RCC 7860 (cell line): ENCODE data around the gene FAM47E.

Source experiments
- DNase-seq: peaks from one replicate; pipeline ENCODE4 v3.0.0-alpha.2; 2015; ENCODE audit warnings: low spot score
- FAIRE-seq: peaks from 2 replicates; lab custom pipeline; 2012; peaks lifted over from hg19 to GRCh38; lab: Jason Lieb, UNC

Gene FAM47E, protein sequence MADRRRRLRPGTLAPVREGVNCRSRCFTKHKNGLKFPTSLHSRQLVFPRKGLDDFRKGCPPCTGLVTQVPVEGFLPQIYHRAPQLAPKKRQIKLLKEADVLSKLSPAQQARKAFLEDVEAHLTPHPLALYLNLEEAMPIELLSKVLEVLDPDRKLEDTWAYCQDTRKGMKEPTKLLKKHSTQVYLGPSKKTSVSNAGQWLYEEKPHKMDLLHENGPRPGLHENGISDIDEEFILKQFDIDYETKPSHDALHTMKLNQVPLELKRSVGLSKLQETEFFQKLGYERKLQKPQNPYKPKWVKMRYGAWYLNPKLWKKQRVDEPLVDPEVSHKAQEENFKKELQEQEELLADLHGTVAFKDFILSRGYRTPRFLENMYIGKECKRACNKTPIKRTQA

GRCh38 chr4:76251441-76252270, at the start of gene FAM47E:
TSS of gene FAM47E (plus strand) at chr4:76251721. CDS start at chr4:76251747, 26 bp downstream.
- DNase-seq = peak; percentile 51
- FAIRE-seq = no peak

DNA sequence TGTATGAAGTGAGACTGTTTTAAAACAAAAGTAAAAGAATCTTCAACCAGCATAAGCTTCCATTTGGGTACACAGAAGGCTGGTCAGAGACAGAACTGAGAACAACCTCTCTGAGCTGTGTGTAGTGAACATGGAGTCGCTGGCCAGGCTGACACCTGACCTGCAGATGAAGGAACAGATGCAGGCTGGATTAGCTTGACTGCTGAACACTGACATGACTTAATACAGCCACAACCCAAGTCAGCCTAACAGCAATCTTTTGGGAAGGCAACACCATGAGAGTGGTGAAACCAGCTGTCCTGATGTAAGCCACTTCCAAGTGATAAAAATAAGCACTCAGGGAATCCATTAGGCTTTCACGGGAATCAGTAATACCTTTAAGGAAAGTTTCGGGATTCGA, 48.0 kb upstream of the FAM47E start:
- no peak for FAIRE-seq
- DNase-seq = no peak

DNA sequence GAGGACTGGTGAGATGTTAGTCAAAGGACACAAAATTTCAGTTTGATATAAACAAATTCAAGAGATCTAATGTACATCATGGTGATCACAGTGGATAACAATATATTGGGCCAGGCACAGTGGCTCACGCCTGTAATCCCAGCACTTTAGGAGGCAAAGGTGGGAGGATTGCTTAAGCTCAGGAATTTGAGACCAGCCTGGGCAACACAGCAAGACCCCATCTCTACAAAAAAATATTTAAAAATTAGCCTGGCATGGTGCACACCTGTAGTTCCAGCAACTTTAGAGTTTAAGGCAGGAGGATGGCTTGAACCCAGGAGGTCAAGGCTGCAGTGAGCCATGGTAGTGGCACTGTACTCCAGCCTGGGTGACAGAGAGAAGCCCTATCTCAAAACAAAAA, 46.6 kb upstream of the FAM47E start:
- FAIRE-seq (no peak), DNase-seq (no peak)

- no peak for DNase-seq
- FAIRE-seq = no peak
Measured at GRCh38 chr4:76205476-76205875, 46.0 kb upstream of the FAM47E start.

DNA sequence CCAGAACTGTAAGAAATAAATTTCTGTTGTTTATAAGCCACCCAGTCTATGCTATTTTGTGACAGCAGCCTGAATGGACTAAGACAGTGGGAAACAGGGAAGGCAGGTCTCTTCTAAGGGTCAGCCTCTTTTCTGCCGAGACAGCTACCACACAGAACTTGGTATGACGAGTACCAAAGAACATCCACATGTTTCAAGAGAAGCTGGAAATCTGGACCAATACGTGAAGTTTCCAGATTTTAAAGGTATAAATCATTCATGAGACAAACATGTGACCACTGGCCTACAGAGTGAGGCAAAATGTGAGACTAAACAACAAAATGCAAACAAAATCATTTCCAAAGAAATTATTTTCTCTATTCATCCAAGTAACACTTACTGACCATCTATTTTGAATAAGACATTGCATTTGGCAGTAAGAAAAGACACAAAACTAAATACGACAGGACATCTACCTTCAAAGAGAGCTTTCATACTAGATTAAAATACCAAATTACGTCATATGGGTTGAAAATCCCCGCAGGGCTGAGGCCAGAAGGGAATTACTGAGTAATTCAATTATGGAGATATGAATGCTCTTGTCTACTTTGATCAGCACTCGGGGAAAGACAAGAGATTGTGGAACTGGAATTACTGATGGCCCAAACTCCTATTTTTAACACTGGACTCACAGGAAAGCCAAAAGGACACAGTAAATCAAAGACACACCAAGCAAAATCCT, 45.1 kb upstream of the FAM47E start:
- FAIRE-seq = no peak
- DNase-seq = no peak

DNA sequence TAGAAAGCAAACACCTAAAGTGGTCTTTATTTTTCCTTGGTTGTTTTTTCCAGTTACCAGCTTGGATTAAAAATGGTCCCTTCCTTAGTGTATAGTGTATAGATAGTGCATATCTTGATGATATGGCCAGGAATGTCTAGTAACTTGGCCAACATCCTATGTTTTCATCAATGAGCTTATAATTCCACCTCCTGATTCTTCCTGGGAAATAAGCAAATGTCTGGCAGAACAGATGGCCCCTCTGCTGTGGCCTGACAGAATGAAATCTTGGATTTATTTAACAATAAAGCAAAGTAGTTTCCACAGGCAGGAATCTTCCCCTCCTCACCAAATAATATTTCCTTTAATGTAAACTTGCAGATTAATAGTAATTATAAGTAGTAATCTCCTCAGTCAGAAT, 44.0 kb upstream of the FAM47E start:
- DNase-seq (no peak), FAIRE-seq (no peak)

- peak; percentile 72 for FAIRE-seq
- DNase-seq = peak; percentile 78
Measured at GRCh38 chr4:76208005-76208765, 43.3 kb upstream of the FAM47E start.

DNA sequence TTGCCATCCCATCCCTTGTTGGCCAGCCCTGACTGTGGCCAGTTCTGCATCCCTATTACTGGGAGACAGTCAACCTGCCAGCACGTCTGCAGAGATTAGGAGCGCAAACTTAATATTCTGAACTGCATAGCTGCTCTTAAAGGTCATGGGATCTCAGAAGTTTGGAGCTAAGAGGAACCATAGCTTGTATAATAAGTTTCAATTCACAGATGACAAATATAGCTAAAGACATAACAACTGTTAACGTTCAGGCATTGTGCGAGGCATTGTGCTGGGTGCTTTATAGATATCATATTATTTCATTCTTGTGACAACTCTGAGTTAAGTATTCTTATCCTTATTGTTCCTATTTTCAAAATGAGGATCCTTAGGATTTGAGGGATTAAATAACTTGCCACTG, 41.6 kb upstream of the FAM47E start:
- FAIRE-seq (no peak), DNase-seq (no peak)

GRCh38 chr4:76210452-76210851, 41.1 kb upstream of the FAM47E start:
- DNase-seq = no peak
- FAIRE-seq = no peak

DNA sequence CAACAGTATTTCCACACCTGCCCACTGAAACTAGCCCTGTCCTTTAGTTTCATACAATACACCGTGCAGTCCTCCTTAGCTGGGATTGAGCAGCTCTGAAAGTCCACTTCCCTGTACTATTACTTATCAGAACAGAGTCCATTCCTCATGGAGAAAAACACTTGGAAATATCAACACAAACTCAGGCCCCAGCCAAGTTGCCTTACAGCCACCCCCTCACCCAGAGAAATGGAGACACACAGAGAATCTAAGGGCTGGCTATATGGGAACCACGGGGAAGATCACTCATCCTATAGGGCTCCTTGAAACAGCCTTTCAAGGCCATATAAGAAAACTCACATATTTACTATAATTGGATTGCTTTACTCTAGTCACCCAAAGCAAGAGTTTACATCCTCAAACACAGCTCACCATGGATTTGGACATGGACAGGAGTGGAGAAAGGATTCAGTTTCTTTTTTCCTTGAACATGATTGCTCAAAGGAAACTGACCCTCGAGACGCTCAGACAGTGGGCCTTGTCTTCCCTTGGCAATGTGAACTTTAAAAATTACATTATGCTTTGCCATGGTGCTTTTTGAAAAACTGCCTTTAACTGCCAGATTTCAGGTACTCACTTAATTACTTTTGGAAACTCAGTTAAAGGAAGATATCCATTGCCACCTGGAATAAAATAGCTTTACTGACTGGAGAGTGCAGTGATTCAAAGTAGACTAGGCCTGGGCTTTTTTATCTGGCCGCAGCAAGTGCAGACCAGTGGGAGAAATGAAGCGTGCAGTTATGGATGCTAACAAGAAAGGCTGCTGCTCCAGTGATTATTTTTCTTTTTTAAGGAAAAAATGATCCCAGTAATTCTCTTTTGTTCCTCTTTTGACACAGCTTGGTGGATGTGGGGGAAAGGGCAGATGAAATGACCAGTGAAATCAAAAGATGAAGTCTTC, 39.5 kb upstream of the FAM47E start:
- DNase-seq = no peak
- no peak for FAIRE-seq

- DNase-seq (no peak), FAIRE-seq (no peak)
Measured at GRCh38 chr4:76212851-76213414, 38.6 kb upstream of the FAM47E start.

GRCh38 chr4:76213415-76214176, 37.9 kb upstream of the FAM47E start, which contains the start of gene SCARB2:
TSS of gene SCARB2 (minus strand) at chr4:76213824. CDS start at chr4:76213543, 281 bp downstream.
- no peak for FAIRE-seq
- DNase-seq = peak; percentile 54

DNA sequence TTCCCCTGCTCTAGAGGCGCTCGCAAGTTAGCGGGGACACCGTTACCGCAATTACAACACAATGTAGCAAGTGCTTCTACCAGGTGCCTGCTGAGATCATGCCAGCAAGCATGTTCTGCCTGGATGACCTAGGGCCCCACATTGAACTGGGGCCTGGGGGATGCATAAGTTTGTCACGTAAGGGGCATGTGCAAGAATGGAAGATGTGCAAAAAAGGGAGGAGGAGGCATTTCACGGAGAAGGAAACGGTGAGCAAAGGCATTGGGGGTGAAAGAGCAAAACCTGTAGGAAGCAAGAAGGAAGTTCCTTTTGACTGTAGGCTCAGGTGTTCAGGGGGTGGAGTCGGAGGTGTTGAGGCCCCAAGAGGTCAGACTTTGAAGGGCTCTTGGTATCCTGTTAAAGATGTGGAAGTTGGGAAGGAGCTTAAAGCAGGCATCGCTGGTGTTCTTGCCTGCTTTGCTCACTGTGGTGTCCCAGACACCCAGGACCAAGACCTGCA, 37.3 kb upstream of the FAM47E start:
- FAIRE-seq (no peak), DNase-seq (no peak)

GRCh38 chr4:76215077-76215476, 36.4 kb upstream of the FAM47E start:
- FAIRE-seq (no peak), DNase-seq (no peak)

DNA sequence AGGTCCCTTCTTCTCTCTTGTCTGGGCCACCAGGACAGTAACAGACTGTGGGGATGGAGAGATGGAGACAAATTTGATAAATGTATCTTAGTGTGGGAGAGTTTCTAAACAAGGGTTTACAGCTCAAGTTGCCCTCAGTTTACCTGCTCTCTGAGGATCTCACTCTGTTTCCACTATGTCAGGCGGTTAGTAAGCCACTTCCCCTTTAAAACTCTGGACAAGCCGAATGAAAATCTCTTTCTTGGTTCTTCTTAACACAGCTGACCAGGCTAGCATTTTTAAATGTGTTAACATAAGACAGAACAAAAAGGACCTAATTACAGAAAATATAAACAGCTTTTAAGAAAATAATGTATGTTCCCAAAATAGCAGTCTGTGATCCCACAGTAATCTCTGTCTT, 35.0 kb upstream of the FAM47E start:
- FAIRE-seq (no peak), DNase-seq (no peak)

DNA sequence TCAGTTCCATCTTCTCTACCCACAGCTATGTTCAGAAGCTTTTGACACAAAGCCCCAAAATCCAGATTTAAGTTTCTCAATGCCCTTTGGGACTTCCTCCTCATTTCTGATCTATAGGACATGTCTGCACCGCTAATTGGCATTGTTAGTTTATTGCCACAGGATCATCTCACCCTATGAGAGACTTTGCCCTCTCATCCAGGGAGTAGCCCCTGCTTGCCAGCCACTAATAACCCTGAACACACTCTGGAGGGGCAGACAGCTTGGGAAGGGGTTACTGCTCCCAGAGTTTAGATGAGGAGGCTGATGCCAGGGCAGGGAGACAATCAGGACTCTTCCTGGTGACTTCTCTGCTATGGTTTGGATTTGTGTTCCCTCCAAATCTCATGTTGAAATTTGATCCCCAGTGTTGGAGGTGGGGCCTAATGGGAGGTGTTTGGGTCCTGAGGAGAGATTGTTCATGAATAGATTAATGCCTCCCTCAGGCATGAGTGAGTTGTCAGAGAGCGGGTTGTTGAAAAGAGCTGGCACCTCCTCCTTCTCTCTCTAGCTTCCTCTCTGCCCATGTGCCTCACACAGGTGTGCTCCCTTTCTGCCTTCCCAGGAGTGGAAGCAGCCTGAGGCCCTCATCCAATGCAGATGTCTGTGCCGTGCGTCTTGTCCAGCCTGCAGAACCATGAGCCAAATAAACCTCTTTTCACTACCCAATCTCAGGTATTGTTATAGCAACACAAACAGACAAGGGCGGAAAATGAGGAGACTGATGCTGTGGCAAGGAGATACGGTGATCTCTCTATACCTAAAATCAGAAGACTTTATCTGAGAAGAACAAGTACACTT, 34.3 kb upstream of the FAM47E start:
- no peak for DNase-seq
- FAIRE-seq = no peak

DNA sequence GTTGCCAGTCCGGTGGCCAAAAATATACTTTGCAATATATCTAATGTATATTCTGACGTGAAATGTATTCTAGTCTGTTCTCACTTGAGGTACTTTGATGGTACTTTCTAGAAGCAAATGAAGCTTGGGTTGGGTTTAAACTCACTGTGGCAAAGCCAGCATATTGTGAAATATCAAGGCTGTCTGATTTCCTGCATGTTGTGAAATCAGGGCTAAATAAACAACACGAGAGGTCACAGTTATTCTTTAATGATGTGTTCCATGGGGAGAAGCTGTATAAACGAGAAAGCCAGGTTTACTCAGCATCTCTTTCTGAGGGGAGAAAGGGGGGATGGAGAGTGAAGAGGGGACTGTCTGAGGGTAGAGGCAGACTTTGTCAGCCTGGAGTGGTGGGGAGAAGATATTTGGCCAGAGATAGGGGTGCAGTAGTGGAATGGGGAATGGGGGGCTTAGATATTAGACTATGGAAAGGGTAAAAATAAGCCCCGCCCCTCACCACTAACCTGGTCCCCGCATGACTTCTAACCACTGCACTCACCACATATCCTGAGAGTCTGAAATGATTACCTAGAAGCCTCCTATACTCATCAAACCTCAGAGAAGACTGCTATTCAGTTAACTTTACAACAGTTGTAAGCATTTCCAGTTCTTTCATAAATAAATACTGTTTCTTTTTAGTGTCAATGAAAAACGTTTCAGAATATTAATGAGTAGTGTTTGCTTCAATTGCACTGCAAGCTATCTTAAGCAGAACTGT, 32.0 kb upstream of the FAM47E start:
- FAIRE-seq = no peak
- no peak for DNase-seq
